Esophagus muscularis mucosa (tissue), 3 donors: ENCODE data around the gene SPATA3.

ENCODE experiments used
- POLR2A ChIP-seq: fragments of 450-650 bp; IDR thresholded peaks from one replicate; pipeline ENCODE4 v1.6.1; 2017; ENCODE audit warnings: antibody characterized with exemption, moderate library complexity, mild to moderate bottlenecking, low read depth
- POLR2AphosphoS5 ChIP-seq, 2 donors: sonication (generic); formaldehyde crosslinking; IDR thresholded peaks; one replicate each; pipeline ENCODE4 v1.6.1; 2017; ENCODE audit warnings: antibody characterized with exemption in 2 of 2
- TF ChIP-seq, protein P1 (sequence below), 3 experiments: fragments of 200-600 bp in 2 of 3; fragments of 450-650 bp in 1 of 3; sonication (generic) in 2 of 3; IDR thresholded peaks; one replicate each; pipeline ENCODE4 v1.5.1; 2017 to 2019; ENCODE audit warnings: antibody characterized with exemption in 3 of 3, mild to moderate bottlenecking in 2 of 3, moderate library complexity in 1 of 3

DNA sequence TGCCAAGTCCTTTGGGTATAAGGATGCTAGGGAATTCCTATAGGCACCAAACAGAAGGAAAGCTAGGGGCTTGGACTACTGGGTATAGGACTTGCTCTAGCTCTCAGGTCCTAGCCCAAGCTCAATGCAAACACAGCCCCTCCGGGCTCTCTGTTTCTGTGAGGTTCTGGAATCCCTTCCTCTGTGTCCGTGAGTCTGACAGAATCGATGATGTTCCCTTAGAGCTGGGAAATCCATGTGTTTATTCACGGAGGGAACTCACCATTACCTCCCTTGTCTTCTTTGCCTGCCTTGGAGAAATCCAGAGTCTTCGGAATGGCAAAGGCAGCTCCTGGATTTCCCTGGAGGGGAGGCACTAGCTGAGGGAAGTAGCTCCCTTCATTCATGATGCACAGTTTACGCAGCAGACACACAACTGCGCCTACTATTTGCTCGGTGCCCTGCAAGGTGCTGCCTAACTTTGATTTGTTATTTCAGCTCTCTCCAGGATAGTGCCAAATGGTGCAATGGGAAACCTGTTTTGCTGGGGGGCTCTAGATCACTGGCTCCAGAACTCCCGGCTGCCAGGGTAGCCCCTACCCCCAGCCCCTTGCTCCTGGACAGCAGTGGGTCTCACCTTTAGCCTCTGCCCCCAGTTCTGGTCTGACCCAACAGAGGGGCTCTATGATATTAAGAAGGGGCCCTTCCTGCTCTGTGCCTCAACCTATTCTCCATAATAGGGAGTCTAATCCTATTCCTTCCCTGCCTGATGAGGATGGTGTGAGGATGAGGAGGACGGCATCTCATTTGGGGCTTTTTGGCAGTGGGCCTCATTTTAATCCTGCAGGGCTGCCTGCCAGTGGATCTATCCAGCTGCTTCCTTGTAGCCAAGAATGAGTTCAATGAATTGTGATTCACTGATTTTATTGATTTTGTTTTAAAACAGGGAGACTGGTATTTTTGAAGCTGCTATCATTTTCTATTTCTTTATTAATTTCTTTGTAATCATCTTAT lies 52.3 kb downstream of the SPATA3 start:
- TF ChIP-seq, protein P1, sequence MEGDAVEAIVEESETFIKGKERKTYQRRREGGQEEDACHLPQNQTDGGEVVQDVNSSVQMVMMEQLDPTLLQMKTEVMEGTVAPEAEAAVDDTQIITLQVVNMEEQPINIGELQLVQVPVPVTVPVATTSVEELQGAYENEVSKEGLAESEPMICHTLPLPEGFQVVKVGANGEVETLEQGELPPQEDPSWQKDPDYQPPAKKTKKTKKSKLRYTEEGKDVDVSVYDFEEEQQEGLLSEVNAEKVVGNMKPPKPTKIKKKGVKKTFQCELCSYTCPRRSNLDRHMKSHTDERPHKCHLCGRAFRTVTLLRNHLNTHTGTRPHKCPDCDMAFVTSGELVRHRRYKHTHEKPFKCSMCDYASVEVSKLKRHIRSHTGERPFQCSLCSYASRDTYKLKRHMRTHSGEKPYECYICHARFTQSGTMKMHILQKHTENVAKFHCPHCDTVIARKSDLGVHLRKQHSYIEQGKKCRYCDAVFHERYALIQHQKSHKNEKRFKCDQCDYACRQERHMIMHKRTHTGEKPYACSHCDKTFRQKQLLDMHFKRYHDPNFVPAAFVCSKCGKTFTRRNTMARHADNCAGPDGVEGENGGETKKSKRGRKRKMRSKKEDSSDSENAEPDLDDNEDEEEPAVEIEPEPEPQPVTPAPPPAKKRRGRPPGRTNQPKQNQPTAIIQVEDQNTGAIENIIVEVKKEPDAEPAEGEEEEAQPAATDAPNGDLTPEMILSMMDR (IDR thresholded peaks at IDR 0.05): no peak
- TF ChIP-seq POLR2AphosphoS5 (IDR thresholded peaks at IDR 0.05) (no peak), POLR2A (no peak)
